Breast epithelium (tissue), 3 donors: ENCODE data around the gene LGR4.

Experiments
- CTCF ChIP-seq, 3 donors: fragments of 450-650 bp; IDR thresholded peaks; one replicate each; pipeline ENCODE4 v1.5.1; 2016 to 2017; ENCODE audit warnings: antibody characterized with exemption in 3 of 3, mild to moderate bottlenecking in 3 of 3, moderate library complexity in 3 of 3
- POLR2A ChIP-seq: fragments of 450-650 bp; IDR thresholded peaks from one replicate; pipeline ENCODE4 v1.6.1; 2016; ENCODE audit warnings: antibody characterized with exemption, mild to moderate bottlenecking, moderate library complexity

GRCh38 chr11:27470166-27470565, 2.4 kb downstream of the LGR4 start:
- no peak for TF ChIP-seq CTCF (IDR thresholded peaks at IDR 0.05)
- TF ChIP-seq POLR2A = no peak
